ENCODE measurements around the gene UBAP1.
"Not testable (repeated sequence)": the region's sequence is repeated elsewhere in the genome, so short reads cannot be mapped to it uniquely, and the experiment has no call there.

The UBAP1 gene

DNA sequence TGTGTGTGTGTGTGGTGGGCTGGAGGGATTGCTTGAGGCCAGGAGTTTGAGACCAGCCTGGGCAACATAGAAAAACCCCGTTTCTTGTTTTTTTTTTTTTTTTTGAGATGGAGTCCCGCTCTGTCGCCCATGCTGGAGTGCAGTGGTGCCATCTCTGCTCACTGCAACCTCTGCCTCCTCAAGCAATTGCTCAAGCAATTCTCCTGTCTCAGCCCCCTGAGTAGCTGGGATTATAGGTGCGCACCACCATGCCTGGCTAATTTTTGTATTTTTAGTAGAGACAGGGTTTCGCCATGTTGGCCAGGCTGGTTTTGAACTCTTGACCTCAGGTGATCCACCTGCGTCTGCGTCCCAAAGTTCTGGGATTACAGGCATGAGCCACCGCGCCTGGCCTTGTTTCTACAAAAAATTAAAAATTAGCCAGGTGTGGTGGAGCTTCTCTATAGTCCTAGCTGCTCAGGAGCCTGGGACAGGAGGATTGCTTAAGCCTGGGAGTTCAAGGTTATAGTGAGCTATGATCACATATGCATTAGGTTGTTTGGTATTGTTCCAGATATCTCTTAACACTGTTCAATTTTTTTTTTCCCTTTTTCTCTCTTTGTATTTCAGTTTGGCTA lies 47.4 kb downstream of the UBAP1 start:
- DNase-seq, result not testable (repeated sequence)

DNA sequence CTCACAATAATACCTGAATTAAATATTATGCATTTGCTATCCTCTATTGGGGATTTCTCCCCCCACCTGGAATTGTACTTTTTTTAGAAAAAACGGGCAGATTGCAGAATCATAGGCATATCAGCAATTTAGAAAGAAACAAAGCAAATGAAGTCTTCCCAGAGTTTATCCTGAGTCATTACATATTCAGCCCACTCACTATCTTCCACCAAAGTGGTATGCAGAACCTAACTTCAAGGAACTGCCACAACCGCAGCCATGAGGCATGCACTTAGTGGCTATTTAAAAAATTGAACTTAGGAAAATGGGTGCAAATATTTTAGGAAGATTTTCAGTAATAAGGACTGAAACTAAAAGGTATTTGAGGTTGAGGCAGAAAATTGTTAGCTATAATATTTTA lies 48.6 kb downstream of the UBAP1 start:
- no peak for DNase-seq

DNA sequence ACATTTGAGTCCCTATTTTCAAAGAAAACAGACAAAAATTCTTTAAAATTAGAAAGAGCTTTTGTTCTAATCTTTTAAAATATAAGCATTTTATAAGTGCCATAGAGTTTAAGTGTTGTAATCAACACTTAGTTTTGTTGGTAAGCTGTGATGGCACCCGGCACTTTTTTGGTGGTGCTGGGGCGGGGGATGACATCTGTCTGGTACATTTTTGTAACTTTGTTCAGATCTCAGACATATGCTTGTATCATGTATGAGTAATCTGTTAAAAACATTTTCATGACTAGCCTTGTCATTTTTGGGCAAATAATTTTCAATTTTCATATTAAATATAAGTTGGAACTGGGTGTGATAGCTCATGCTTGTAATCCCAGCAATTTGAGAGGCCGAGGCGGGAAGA lies 51.7 kb downstream of the UBAP1 start:
- DNase-seq, result no peak

DNA sequence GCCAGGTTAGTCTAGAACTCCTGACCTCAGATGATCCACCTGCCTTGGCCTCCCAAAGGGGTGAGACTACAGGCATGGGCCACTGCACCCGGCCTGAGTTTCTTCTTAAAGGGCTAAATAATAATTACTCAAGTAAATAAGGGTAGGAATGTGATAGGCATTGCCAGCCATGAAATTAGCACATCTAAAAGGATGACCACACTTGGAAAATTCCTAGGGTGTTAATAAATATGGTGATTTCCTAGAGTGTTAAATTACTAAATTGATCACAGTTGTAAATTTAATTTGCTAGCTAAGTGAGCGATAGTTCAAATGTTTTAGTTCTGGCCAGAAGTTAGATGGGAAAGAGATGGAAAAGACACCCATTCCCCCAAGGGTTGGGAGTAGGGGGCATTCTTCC lies 53.4 kb downstream of the UBAP1 start:
- DNase-seq, result no peak

DNA sequence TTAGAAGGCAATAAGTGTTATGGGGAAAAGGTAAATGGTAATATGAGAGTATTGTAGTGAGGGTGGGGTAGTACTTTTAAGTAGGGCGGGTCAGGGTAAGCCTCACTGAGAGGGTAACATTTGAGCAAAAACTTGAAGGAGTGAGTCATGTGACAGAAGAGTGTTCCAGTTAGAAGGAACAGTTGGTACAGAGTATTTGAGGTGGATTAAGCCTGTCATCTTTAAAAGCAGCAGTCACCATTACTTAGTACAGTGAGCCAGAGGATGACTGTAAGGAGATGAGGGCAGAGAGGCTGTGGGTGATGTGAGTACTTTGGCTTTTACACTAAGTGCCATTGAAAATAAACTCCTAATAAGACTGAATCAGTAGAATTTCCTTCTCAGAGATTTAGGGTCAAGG lies 54.8 kb downstream of the UBAP1 start:
- no peak for DNase-seq

DNA sequence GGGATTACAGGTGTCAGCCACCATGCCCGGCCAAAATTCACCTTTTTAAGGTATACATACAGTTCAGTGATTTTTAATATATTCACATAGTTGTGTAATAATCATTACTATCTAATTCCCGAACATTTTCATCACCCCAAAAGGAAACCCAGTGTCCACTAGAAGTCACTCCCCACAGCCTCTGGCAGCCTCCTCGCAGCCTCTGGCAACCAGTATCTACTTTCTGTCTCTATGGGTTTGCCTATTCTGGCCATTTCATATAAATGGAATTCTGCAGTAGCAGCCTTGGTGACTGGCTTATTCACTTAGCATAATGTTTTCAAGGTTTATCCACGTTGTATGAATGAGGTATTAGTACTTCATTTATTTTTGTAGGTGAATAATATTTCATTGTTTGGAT lies 59.0 kb downstream of the UBAP1 start:
- no peak for DNase-seq

DNA sequence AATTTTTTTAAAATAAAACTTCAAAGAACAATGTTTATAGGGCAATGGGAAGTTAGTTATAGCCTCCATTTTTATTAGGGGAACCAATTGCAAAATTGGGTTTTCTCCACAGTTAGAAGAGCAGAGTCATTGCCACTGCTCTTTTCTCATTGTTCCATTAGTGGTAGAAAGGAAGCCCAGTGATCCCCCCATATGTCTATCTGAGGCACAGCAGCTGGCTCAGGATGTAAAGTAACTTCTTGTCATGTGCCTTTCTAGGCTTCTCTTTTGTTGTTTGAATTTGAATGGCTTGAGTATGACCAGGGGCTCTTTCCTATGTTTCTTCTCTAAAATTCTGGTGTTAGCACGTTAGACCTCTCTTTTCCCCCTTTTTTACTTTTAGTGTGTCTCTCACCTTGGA lies 61.2 kb downstream of the UBAP1 start:
- no peak for DNase-seq

DNA sequence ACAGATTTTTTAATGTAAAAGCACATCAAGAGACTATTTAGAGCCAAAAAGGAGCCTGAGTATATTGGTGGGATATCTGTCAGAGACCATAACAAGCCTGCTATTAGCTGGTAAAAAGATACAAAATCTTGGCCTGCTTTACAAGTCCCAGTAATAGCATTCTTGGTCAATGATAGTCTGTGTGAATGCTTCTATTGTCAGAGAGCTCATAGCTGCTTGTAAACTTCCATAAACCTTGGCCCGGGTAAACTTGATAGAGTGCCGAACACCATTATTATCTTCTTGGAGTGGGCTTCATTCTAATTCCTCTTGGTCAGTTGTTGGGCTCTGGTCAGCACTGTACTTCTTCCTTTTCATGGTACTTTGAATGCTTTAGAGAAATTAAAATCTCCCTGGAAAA lies 64.0 kb downstream of the UBAP1 start:
- DNase-seq, result no peak

DNA sequence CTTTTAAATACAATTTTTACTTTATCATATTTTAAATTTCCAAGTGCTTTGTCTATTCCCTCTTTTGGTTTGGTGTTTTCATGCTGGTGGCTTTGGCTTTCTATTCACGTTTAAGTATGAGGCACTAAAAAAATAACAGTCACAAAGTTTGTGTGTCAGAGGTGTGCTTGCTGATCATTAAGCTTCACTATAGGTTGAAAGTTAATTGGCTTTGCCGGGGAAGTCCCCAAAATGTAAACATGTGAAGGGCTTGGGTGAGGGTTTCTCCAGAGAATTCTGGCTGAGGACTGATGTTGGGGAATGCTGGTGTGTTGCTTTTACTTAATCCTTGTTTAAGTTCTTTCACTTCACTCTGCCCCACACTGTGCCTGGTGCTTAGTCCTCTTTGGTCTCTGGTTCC lies 66.4 kb downstream of the UBAP1 start:
- not testable (repeated sequence) for DNase-seq

DNA sequence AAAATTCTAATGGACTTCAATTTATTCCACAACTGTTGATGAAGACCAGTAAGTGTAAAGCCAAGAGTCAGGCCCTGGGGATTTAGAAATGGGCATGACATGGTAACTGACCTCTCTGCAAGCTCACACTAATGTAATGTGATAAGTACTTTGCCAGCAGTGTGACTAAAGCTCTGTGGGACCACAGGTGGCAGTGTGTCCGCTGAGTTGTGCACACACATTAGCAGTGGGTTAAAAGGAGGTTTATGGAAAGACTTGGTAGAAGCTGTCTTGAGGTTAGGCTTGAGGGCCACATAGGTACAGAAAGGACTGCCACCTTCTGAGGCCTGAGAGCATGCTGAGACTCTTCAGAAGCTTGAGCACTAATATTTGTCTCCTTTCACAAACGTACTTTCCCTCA lies 67.6 kb downstream of the UBAP1 start:
- DNase-seq, result no peak

DNA sequence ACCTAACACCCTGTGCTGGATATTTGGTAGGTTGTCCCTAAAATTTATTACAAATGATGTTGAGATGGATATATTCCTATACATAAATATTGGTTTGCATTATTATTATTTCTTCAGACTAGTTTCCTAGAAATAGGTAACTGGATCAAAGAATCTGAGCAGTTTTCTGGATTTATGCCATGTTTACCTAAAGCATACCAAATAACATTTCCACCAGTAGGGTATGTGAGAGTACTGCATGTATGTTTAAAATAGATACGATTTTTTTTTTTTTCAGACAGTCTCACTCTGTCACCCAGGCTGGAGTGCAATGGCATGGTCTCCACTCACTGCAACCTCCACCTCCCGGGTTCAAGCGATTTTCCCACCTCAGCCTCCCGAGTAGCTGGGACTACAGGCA lies 68.9 kb downstream of the UBAP1 start:
- not testable (repeated sequence) for DNase-seq

DNA sequence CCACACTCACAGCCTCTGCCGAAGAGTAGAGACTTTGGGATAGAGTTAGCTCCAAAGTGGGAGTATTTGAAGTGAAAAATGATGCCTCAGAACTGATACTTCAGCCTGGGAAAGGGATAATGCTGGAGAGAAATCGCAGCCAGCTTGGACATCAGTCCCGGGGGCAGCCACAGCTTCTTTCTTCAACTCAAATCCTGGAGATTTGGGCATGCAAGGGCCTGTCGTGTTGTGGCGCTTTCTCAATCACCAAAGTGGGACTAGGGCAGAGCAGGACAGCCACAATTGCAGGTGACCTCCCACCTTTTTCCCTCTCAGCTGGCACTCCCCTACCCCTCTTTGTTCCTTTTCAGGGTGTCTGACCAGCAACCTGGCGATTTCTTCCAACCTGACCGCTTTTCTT lies 70.4 kb downstream of the UBAP1 start:
- no peak for DNase-seq

DNA sequence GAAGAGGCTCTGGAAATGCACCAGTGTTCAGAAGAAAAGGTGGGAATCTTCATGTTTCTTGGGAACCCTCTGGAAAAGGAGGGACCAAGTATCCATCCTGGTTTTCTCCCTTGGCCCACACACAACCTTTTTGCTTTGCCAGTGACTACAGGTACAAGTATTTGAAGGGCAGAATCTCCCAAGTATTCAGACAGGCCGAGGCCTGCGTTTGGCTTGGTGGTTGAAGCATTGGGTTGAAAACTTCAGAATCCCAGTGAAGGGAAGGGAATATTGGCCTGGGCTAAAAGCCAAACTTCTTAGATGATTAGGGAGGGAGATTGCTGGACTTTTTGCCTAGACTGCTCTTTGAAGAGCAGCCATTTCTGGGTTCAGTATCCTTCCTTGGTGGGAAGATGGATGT lies 71.9 kb downstream of the UBAP1 start:
- DNase-seq, result no peak

DNA sequence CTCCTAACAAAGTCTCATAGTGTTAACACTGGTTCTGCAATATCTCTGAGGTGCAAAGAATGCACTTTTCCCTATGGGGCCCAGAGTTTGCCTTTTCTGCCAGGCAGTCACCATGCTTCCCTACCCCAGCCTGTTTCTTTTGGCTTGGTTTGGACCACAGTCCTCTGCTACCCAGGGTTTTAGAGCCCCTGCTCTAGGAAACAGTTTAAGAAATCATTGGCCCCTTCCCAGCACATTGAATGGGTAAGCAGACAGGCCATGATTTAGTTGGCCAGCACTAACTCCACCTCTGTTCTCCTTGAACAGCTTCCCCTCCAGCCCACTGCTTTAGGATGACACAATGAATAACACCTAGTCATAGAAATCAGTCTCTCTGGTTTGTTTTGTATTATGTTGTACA lies 73.2 kb downstream of the UBAP1 start:
- DNase-seq, result no peak

DNA sequence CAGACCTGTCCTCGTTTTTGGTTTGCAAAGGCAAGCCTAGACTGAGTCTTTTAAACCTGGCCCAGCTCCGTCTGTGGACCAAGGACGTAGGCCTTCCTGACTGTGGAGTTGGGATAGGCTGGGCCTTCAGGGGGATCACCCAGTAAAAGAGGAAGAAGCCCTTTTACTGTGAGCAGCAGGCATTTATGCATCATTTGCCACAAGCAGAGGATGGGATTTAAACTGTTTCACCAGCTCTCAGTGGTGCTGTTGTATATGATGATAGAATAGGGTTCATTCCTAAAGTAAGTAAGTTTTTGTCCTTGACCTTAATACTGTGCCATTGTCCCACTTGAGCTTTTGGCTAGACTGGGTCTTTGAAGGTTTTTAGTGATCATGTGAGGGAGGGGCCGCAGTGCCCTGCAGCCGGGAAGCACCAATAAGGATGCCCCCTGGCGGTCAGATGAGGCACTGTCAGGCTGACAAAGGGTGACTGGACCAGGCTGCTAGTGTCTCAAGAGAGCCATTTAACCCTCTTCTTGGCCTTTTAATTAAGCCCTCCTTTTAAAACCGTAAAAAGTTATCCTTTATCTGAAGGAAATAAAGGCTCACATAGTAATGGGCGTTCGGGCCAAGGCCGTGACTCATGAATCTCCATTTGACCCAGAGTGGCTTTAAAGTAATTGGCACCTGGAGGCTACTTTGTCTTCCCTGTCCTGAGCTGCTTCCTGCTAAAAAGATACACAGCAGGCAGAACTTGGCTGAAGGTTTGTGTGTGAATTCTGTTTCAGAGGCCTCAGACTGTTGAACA lies 74.0 kb downstream of the UBAP1 start:
- DNase-seq, result no peak

DNA sequence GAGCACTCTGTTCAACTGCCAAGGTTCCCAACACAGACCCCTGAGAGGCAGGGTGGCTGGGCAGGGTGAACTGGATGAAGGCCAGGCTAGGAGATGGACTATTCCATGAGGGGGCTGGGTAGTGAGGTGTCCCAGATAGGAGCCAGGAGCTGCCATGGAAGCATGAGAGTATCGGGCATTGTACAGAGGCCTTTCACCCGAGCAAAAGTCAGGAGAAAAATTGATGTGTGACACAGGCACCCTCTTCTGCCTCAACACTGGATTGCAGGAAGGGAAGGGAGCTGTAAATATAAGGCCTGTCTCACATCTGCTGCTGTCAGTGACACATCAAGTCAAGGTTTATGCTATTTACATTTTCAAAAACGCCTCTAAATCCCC lies 74.6 kb downstream of the UBAP1 start:
- DNase-seq, result no peak

DNA sequence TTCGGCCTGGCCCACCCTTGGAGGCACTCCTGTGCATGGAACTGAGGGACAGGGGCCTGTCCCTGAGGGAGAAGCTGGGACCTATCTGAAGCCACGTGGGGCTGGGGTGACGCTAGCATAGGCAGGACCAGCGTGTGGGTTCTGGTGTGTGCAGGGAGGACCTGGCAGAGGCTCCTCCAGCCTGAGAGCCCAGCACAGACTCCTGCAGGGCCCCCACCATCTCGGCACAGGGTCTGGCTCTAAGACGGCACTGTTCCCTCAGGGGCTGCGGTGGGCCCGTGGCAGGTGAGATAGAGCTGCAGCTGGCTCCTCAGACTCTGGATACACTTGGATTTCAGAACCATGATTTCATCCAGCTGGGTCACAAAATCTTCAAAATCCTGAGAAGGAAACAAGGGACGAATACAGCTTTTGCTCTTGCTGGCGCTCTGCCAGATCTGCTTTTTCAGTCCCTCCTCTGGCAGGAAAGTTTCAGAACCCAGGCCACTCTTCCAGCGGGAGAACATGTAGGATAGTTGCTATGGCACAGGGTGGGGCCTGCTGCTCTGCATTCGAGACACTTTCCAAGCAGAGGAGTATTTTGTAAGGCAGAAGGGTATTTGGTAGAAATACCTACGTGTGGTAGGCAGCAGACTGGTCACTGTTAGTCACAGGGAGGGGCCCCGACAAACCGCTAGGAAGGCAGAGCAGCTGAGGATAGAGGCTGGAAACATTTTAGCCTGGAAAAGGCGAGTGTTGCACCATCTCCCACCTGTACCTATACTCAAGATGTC lies 75.5 kb downstream of the UBAP1 start:
- no peak for DNase-seq

DNA sequence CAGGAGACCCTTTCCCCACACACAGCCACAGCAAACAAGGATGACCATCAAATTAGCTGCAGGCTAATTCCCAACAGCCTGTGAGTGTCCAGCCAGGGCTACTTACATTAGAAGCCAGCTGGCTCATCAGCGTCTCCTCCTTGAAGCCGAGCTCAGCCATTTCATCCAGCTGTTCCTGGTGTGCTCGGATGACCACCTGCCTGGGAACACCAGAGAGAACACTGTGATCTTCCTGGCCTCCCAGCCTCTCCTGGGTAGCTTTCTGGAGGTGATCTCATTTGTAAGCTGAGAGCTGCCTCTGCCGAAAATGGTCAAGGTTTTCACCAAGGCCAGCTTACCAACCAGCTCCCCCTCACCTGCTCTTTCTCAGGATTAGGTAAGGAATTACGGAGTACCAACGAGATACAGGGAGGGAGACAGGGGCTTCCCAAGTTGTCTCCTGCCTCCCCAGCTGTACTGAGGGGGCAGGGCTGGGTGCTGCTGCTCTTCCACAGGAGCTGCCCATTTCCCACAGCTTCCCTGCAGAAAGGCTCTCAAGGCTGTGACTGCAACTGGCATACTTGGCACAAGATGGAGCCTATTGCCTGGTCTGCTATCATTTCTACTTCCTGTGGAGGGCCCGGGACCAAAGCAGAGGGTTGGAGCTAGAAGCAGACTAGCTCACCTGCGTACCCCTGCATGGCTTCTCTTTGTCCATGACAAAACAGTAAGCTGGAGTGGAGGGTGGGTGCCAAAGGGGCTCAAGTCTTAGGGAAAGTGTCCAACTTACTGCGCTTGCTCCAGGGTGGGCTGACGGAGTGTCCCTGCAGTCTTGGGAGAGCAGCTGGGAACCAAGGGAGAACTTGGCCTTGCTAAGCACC lies 76.4 kb downstream of the UBAP1 start:
- no peak for DNase-seq

DNA sequence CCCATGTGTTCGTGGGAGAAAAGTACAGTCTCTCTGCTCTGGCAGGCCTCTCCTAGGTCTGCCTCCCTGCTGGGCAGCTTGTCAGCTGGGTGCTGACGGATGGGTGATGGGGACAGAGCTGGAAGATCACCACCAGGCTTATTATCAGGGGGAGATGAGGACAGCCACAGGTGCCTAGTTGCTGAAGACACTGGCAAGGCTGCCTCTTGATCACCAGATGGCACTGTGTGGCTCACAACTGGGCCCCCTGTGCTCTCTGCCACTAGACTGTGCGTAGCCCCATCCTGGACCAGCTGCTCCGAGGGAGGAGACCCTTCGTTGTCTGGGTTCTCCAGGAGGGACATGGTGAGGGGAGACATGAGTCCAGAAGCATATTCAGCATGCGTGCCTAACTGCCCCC lies 77.3 kb downstream of the UBAP1 start:
- no peak for DNase-seq

DNA sequence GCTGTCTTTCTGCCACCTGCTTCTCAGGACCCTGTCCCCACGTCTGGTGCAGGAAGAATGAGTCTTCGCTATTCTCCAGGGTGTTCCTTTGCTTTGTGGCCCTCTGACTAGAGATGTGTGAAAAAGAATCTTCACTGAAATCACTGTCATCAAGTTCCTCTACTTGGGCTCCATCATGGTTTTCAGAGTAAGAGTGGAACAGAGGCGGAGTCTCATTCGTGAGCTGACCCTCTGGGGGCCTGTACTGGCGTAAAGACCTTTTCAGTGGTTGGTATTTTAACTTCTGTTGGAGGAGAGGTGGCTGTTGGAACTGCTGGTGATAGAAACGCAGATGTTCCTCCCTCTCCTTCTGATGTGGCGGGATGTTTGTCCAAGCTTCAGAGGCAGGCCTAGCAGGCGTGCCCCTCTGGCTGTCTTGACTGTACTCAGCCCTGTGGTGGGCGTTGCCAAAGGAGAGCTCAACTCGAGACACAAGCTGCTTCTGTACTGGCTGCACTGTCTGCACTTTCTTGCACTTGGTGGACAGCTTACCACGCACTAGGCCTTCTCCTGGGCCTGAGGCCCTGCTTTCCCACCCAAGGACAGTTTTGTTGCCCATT lies 78.2 kb downstream of the UBAP1 start:
- no peak for DNase-seq

DNA sequence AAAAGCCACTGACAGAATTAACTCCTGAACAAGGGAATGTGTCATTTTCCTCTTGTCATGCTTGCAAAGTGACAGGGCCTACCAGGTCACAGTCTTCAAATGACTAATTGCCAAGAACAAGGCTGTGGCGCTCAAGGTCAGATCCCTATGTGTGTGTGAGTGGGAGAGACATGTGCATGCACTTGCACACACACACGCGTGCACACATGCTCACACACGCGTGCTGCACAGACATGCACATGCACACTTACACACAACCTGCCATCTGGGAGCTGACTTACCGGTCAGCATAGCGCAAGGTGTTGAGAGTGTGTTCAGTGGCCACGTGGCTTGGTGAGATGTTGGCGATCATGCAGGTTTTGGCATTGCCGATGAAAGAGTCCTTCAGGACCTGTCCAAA lies 80.5 kb downstream of the UBAP1 start:
- DNase-seq, result no peak

DNA sequence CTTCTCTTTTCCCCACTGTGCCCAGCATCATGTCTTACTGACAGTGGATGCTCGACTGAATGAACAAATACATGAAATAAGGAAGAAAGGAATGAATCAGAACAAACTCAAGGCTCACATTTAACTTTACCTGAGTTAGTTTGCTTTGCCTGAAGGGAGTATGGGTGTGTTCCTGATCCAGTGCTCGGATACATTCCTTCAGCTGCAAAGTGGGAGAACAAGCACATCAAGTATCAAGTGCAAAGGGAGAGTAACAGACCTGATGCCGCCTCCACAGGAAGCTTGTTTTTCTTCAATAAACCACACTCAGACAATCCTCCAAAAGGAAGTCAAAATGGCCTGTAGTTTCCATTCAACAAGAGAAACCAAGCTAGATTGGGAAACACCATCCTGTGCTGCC lies 84.1 kb downstream of the UBAP1 start:
- DNase-seq, result no peak

DNA sequence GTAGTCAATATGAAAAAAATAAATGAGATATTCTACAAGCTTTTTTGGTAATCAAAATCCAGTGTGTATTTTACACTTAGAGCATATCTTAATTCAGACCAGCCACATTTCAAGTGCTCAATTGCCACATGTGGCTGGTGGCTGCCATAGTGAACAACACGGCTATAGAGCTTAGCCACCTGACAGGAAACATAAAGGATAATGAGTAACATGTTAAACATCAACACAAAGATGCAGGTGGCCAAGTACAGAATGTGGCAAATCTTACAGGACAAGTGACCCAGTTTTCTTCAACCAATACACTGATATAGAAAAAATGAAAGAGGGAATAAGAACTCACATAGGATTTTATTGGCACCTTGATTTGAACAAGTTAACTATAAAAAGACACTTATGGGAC lies 88.8 kb downstream of the UBAP1 start:
- DNase-seq, result no peak

Measured in NCI-H1417 treated with DMSO at 0.1 percent for 48 hours (cell line).